ENCODE results near the gene PSME2.

Gene PSME2

GRCh38 chr14:24160850-24161804, 14.7 kb upstream of the PSME2 start, which contains the start of gene IRF9:
IRF9 (plus strand) TSS chr14:24161265; CDS start chr14:24162145, 880 bp downstream.
- peak within 1 kb of the TSS; percentile 81 for H3K4me3 ChIP-seq (ENCODE audit: low read depth, low read length)
- peak; percentile 92 for TF ChIP-seq CTCF (IDR thresholded peaks at IDR 0.05; ENCODE audit: low read depth, low read length, missing control alignments)
- peak; percentile 94 for DNase-seq (ENCODE audit: low read depth)

GRCh38 chr14:24160499-24160849, 14.1 kb upstream of the PSME2 start:
- no peak overlapping the region for H3K4me3 ChIP-seq (ENCODE audit: low read depth, low read length)
- no peak for TF ChIP-seq CTCF (IDR thresholded peaks at IDR 0.05; ENCODE audit: low read depth, low read length, missing control alignments)
- no peak for DNase-seq (ENCODE audit: low read depth)

GRCh38 chr14:24159777-24160498, 13.5 kb upstream of the PSME2 start:
- no peak overlapping the region for H3K4me3 ChIP-seq (ENCODE audit: low read depth, low read length)
- DNase-seq (ENCODE audit: low read depth), result no peak
- TF ChIP-seq CTCF (IDR thresholded peaks at IDR 0.05; ENCODE audit: low read depth, low read length, missing control alignments), result no peak

- no peak for DNase-seq (ENCODE audit: low read depth)
- no peak for TF ChIP-seq CTCF (IDR thresholded peaks at IDR 0.05; ENCODE audit: low read depth, low read length, missing control alignments)
Measured at GRCh38 chr14:24157331-24157730, 10.9 kb upstream of the PSME2 start.

GRCh38 chr14:24156840-24157239, 10.4 kb upstream of the PSME2 start:
- DNase-seq (ENCODE audit: low read depth), result no peak
- H3K4me3 ChIP-seq (ENCODE audit: low read depth, low read length), result no peak overlapping the region
- TF ChIP-seq CTCF (IDR thresholded peaks at IDR 0.05; ENCODE audit: low read depth, low read length, missing control alignments), result no peak

More at GRCh38 chr14:24157331-24157730, 10.9 kb upstream of the PSME2 start:
- H3K4me3 ChIP-seq (ENCODE audit: low read depth, low read length), result no peak overlapping the region

- TF ChIP-seq CTCF (IDR thresholded peaks at IDR 0.05; ENCODE audit: low read depth, low read length, missing control alignments), result no peak
- DNase-seq (ENCODE audit: low read depth), result no peak
- H3K4me3 ChIP-seq (ENCODE audit: low read depth, low read length), result no peak overlapping the region
Measured at GRCh38 chr14:24155100-24155499, 8.7 kb upstream of the PSME2 start.

All from GM12864 (cell line).